KOPT-K1 (cell line): ENCODE results near the gene RFX1.

ENCODE experiments used
- H3K27ac ChIP-seq: fragments of 200-600 bp; sonication (generic); 2 replicates; pipeline ENCODE4 v1.5.1; 2016; ENCODE audit warnings: antibody characterized with exemption, mild to moderate bottlenecking, low read depth, low read length; ENCODE audit not compliant: poor library complexity, severe bottlenecking
- H3K36me3 ChIP-seq: fragments of 200-600 bp; sonication (generic); 2 replicates; pipeline ENCODE4 v1.5.1; 2017; ENCODE audit warnings: antibody characterized with exemption, mild to moderate bottlenecking, low read length, moderate library complexity; ENCODE audit not compliant: insufficient read depth
- H3K9me3 ChIP-seq: fragments of 200-600 bp; sonication (generic); 2 replicates; pipeline ENCODE4 v1.5.1; 2017; ENCODE audit warnings: antibody characterized with exemption, low read length, mild to moderate bottlenecking; ENCODE audit not compliant: insufficient read depth, poor library complexity, severe bottlenecking

The RFX1 gene

GRCh38 chr19:13957051-13957450 lies 49.1 kb downstream of the RFX1 start:
- peaks cover 85% of the 10 kb centered on the region for H3K36me3 ChIP-seq
- H3K9me3 ChIP-seq, result no peaks in the 10 kb centered on the region
- no peak overlapping the region for H3K27ac ChIP-seq

- peaks cover 78% of the 10 kb centered on the region for H3K36me3 ChIP-seq
- no peak overlapping the region for H3K27ac ChIP-seq
Observed at GRCh38 chr19:13956365-13956744, 49.8 kb downstream of the RFX1 start.

GRCh38 chr19:13955662-13956364 lies 50.3 kb downstream of the RFX1 start:
- H3K36me3 ChIP-seq, result peaks cover 73% of the 10 kb centered on the region
- no peaks in the 10 kb centered on the region for H3K9me3 ChIP-seq

More at GRCh38 chr19:13956365-13956744, 49.8 kb downstream of the RFX1 start:
- H3K9me3 ChIP-seq, result no peaks in the 10 kb centered on the region

GRCh38 chr19:13954185-13954584 lies 51.9 kb downstream of the RFX1 start:
- peaks cover 56% of the 10 kb centered on the region for H3K36me3 ChIP-seq
- no peaks in the 10 kb centered on the region for H3K9me3 ChIP-seq
- H3K27ac ChIP-seq, result no peak overlapping the region

More at GRCh38 chr19:13955662-13956364, 50.3 kb downstream of the RFX1 start:
- no peak overlapping the region for H3K27ac ChIP-seq

- H3K36me3 ChIP-seq, result peaks cover 45% of the 10 kb centered on the region
- no peaks in the 10 kb centered on the region for H3K9me3 ChIP-seq
- H3K27ac ChIP-seq, result peak overlapping the region; percentile 92
Observed at GRCh38 chr19:13952931-13953531, 53.1 kb downstream of the RFX1 start.

GRCh38 chr19:13952154-13952930 lies 53.8 kb downstream of the RFX1 start, which contains the start of gene DCAF15:
TSS of gene DCAF15 (plus strand) at chr19:13952509. CDS start at chr19:13952513, 4 bp downstream.
- peaks cover 38% of the 10 kb centered on the region for H3K36me3 ChIP-seq
- H3K27ac ChIP-seq, result peak within 1 kb of the TSS; percentile 92
- no peaks in the 10 kb centered on the region for H3K9me3 ChIP-seq

- Histone ChIP-seq H3K36me3 (peaks cover 32% of the 10 kb centered on the region), H3K9me3 (no peaks in the 10 kb centered on the region), H3K27ac (peak overlapping the region; percentile 92)
Observed at GRCh38 chr19:13951799-13952153, 54.3 kb downstream of the RFX1 start.

GRCh38 chr19:13951043-13951442 lies 55.1 kb downstream of the RFX1 start:
- Histone ChIP-seq H3K9me3 (no peaks in the 10 kb centered on the region), H3K27ac (no peak overlapping the region), H3K36me3 (peaks cover 25% of the 10 kb centered on the region)

- Histone ChIP-seq H3K27ac (no peak overlapping the region), H3K36me3 (no peaks in the 10 kb centered on the region), H3K9me3 (no peaks in the 10 kb centered on the region)
Observed at GRCh38 chr19:13946414-13946813, 59.7 kb downstream of the RFX1 start.

- Histone ChIP-seq H3K36me3 (no peaks in the 10 kb centered on the region), H3K27ac (no peak overlapping the region), H3K9me3 (no peaks in the 10 kb centered on the region)
Observed at GRCh38 chr19:13942023-13942684, 64.0 kb downstream of the RFX1 start.

- no peaks in the 10 kb centered on the region for H3K36me3 ChIP-seq
- H3K27ac ChIP-seq, result no peak within 1 kb of the TSS
- H3K9me3 ChIP-seq, result no peaks in the 10 kb centered on the region
Observed at GRCh38 chr19:13938301-13939064, 67.6 kb downstream of the RFX1 start, which contains the start of gene PODNL1. TSS of gene PODNL1 (minus strand) at chr19:13938417. CDS start at chr19:13938181, 236 bp downstream.

GRCh38 chr19:13937479-13938300 lies 68.4 kb downstream of the RFX1 start:
- H3K27ac ChIP-seq, result no peak overlapping the region
- H3K36me3 ChIP-seq, result no peaks in the 10 kb centered on the region
- no peaks in the 10 kb centered on the region for H3K9me3 ChIP-seq

- Histone ChIP-seq H3K36me3 (0 out of 2 replicates have a peak, but pooled peaks cover 1% of the 10 kb centered on the region), H3K9me3 (no peaks in the 10 kb centered on the region), H3K27ac (no peak overlapping the region)
Observed at GRCh38 chr19:13935765-13936510, 70.2 kb downstream of the RFX1 start.
